HTERT RPE-1 (cell line): ENCODE measurements around the gene TRIM69.
"Not testable (repeated sequence)": the region's sequence is repeated elsewhere in the genome, so short reads cannot be mapped to it uniquely, and the experiment has no call there.

Experiments used
- in situ Hi-C: fragments of 300-500 bp; cut with MboI; formaldehyde crosslinking; loops from 4 replicates; pipeline ENCODE4 v1.14.3; 2020; ENCODE audit warnings: low sequenced_read_pairs

The TRIM69 gene

GRCh38 chr15:44739222-44739847, 3.0 kb downstream of the TRIM69 start:
- in situ Hi-C loops, result not testable (repeated sequence)

DNA sequence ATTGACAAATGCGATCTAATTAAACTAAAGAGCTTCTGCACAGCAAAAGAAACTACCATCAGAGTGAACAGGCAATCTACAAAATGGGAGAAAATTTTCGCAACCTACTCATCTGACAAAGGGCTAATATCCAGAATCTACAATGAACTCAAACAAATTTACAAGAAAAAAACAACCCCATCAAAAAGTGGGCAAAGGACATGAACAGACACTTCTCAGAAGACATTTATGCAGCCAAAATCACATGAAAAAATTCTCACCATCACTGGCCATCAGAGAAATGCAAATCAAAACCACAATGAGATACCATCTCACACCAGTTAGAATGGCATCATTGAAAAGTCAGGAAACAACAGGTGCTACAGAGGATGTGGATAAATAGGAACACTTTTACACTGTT, 7.1 kb downstream of the TRIM69 start:
- in situ Hi-C loops, result not testable (repeated sequence)

DNA sequence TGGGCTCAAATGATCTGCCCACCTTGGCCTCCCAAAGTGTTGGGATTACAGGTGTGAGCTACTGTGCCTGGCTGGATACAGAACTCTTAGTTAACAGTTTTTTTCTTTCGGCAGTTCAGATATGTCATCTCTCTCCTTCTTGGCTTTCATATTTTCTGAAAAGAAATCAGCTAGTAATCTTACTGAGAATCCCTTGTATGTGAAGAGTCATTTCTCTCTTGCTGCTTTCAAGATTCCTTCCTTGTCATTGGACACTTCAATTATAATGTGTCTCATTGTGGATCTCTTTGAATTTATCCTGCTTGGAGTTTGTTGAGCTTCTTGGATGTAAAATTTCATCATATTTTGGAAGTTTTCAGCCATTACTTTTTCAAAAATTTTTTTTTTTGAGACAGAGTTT, 17.0 kb downstream of the TRIM69 start:
- in situ Hi-C loops, result no loop called here

DNA sequence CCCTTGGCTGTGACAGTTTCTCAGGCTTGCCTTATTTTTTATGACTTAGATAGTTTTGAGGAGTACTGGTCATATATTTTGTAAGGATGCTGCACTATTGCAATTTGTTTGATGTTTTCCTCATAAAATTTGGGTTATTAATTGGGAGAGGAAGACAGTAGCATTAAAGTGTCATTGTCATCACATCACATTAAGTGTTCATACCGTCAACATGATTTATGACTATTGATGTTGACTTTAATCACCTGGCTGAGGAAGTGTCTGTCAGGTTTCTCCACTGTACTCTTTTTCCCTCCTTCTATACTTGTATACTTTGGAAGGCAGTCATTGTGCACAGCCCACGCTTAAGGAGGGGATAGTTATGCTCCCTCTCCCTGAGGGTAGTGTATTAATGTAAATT, 26.9 kb downstream of the TRIM69 start:
- in situ Hi-C loops, result no loop called here

GRCh38 chr15:44763848-44764247, 27.5 kb downstream of the TRIM69 start:
- in situ Hi-C loops, result no loop called here

DNA sequence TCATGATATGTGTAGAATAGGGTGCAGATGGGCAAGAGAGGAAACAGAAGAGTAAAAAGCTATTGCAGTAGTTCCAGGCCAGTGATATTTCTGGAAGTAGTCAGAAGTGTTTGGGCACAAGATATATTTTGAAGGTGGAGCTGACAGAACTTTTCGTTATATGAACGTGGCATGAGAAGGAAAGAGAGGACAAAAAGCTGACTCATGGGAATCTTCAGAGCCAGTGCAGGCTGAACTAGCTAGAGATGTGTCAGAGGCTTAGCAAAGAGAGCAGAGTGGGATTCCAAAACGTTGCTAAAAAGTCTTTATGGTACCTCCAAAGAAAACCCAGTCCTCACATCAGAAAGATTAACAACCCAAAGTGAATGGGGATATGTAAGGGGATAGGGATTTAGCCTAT, 28.7 kb downstream of the TRIM69 start:
- in situ Hi-C loops, result no loop called here

- in situ Hi-C loops, result no loop called here
These were observed 33.2 kb downstream of the TRIM69 start for GRCh38 chr15:44769521-44769920.

- in situ Hi-C loops, result not testable (repeated sequence)
These were observed 34.4 kb downstream of the TRIM69 start for GRCh38 chr15:44770715-44771114.

DNA sequence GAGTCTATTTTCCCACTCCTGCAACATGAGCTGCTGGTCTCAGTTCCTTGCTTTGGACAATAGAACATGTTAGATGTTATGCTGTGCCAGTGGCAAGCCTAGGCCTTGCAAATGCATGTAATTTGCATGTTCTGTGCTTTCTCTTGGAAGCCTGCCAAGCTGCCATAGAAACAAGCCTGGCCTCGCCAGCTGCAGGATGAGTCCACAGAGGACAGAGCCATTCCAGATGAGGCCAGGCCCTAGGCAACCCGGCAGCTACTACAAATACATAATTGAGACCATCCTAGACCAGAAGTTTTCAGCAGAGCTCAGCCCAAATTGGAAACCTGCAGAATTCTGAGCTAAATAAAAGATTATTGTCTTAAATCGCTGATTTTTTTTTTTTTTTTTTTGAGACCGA, 39.6 kb downstream of the TRIM69 start:
- in situ Hi-C loops, result no loop called here

DNA sequence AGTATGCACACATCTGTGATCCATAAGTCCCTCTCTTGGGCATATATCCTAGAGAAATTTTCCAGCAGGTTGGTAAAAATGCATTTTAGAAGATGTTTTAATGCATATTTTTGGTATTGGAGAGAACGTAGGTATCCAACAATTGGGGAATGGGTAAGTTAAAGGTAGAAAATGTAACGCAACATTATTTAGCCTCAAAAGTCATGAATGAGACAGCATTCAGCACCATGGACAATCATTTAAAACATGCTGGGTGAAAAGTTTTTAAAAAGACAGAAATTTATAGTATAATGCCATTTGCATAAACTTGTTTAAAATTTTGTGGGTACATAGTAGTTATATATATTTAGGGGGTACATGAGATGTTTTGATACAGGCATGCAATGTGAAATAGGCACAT, 43.4 kb downstream of the TRIM69 start:
- in situ Hi-C loops, result no loop called here

- in situ Hi-C loops, result no loop called here
These were observed 44.3 kb downstream of the TRIM69 start for GRCh38 chr15:44780608-44781007.

GRCh38 chr15:44781128-44781810, 44.9 kb downstream of the TRIM69 start:
- in situ Hi-C loops, result no loop called here

DNA sequence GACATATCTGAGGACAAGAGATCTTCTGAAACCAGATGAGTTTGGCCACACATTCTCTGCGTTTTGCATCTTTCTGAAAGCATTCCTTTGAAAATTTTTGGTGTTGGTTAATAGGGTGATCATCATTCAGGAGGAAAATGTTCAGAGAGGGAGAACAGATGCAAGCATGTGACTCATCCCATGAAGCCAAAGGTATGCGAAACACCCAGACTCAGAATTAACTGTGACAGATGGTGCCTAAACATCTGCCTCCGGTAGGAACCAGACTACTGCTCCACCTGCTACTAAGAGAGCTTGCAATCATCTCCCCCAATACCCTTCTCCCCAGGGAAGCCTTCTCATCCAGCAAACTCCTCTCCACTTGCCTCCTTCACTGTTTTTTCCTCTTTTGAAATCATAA, 46.2 kb downstream of the TRIM69 start:
- in situ Hi-C loops, result no loop called here

- in situ Hi-C loops, result not testable (repeated sequence)
These were observed 48.6 kb downstream of the TRIM69 start for GRCh38 chr15:44784918-44785274.

GRCh38 chr15:44788748-44789147, 52.4 kb downstream of the TRIM69 start:
- in situ Hi-C loops, result no loop called here

DNA sequence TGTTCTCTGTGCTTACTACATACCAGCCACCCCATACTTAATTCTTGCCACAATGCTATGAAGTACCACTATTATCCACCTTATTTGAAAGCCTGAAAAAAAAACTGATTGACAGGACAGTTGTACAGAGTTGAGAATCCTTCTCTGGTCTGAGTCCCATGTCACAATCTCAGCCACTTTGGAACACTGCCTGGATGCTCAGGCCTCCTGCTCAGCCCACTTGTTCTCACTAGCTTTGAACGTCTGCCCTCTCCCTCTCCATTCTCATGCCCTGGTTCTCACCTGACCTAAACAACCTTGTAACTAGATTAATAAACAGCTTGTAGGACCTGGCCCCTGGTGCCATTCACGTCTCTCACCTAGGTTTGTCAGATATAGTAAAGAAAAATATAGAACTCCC, 53.9 kb downstream of the TRIM69 start:
- in situ Hi-C loops, result no loop called here

DNA sequence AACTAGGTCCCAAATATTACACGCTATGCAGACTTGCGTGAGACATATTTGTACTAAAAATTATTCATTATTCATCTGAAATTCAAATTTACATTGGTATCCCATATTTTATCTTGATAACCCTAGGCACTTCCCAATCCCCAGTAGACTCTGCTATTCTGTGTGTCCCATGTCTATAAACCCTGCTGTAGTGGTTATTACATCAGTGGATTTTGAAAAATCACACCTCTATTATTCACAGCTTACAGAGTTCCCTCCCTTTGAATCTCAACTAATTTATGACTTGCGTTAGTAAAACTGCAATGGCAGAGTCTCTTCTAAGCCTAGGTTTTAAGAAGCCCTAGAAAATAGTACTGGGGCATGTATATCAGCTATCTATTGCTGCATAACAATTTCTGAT, 54.3 kb downstream of the TRIM69 start:
- in situ Hi-C loops, result no loop called here

GRCh38 chr15:44792715-44793114, 56.4 kb downstream of the TRIM69 start:
- in situ Hi-C loops, result no loop called here

DNA sequence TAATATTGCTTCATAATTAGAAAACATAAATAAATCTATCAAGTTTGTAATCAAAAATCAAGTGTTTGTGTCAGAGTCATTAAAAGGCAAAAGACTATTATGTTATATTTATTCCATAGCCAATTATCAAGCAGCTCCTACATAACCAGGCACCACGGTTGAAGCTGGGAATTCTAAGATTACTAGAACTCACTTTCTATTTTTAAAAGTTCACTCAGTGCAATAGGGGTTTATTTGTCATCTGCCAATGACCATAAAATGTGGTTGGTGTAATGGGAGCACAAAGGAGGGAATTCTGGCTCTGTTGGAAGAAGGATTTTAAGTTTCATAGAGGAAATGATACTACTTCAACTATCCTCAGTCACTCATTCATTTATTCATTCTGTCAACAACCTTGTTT, 57.7 kb downstream of the TRIM69 start:
- in situ Hi-C loops, result no loop called here

DNA sequence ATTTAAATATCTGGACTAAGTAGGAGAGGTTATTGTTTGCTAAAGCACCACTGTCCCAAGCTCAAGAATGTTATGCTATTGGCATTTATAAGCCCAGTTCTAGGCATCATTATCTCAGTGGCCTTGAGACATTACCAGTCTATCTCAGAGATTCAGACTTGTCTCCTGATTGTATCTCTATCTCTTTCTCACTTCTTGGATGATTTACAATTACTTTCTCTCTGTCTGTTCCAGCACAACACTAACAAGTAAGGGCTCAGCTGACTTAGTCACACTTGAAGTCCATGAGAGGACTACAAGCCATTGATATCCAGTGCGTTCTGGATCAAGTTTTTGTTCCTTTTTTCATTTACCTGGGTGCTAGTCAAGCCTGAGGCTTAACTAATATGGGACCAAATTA, 60.2 kb downstream of the TRIM69 start:
- in situ Hi-C loops, result no loop called here

DNA sequence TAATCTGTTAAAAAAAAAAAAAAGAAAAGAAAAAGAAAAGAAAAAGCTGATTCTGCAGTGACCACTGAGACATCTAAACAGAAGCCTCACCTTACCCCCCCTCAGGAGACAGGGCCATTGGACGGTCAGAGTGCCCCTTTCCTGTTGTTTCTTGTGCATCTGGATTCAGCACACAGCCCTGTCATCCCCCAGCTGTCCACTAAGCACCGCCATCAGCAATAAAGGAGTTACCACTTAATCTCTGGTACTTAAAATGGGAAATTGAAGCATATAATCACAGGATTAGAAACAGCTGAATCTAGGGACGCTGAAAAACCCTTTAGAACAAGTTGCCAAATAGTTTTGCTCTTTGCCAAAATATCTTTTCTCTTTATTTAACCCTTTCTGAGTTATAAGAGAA, 62.5 kb downstream of the TRIM69 start:
- in situ Hi-C loops, result no loop called here

DNA sequence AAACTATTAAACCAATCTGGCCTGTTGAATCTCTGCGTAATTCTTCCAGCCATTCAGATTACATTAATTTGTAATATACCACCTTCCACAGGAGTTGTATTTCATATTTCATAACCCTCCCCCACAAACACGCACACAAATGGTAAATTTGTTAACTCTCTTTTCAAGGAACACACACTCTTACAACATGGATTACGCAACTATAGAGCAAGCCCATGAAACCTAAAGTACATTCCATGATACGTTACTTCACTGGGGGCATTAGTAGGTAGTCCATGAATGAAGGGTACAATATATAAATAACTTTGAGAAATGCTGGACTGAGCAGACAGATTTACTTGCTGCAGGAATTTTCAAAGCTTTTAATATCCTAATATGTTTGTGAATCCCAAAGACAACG, 65.0 kb downstream of the TRIM69 start:
- in situ Hi-C loops, result no loop called here

DNA sequence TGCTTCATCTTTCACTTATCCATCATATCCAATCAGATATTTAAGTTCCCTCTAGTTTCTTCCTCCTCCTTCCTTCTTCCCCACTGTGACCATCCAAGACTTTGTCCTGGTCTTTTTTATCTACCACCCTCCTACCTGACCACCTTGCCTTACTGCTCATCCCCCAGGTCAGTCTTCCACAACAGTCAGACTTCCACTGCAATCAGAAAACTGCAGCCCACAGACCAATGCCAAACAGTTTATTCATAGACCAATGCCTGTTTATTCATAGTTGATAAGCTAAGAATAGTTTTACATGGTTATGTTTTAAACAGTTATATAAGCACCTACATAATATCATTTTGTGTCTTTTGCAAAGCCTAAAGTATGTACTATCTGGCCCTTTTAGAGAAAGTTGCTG, 65.5 kb downstream of the TRIM69 start:
- in situ Hi-C loops, result no loop called here
